H9 (cell line): ENCODE data around the gene EIF1B. TPM values are rescaled to one million over a fixed set of nuclear protein-coding genes. Genes with fewer than 3 reads are reported as not detected.

Experiments
- DNase-seq: peaks from one replicate; pipeline ENCODE4 v3.0.0-alpha.2; 2017
- H2AFZ ChIP-seq: one replicate; pipeline ENCODE4 v1.6.1; 2013; ENCODE audit warnings: mild to moderate bottlenecking, low read length, control low read depth, moderate library complexity
- H2AK5ac ChIP-seq: 2 replicates; pipeline ENCODE4 v1.6.1; 2013; ENCODE audit warnings: low read length, control low read depth, mixed read lengths; ENCODE audit not compliant: insufficient read length
- H2BK120ac ChIP-seq: one replicate; pipeline ENCODE4 v1.6.1; 2013; ENCODE audit warnings: low read depth, mild to moderate bottlenecking, low read length, control low read depth, inconsistent platforms; ENCODE audit not compliant: poor library complexity, severe bottlenecking
- H2BK12ac ChIP-seq: 2 replicates; pipeline ENCODE4 v1.6.1; 2013; ENCODE audit warnings: low read length, control low read depth, mixed read lengths, low read depth; ENCODE audit not compliant: insufficient read length
- H2BK15ac ChIP-seq: 2 replicates; pipeline ENCODE4 v1.6.1; 2013; ENCODE audit warnings: low read depth, low read length, control low read depth
- H2BK20ac ChIP-seq: one replicate; pipeline ENCODE4 v1.6.1; 2013; ENCODE audit warnings: low read depth, mild to moderate bottlenecking, low read length, control low read depth, inconsistent platforms; ENCODE audit not compliant: poor library complexity, severe bottlenecking
- H2BK5ac ChIP-seq: 2 replicates; pipeline ENCODE4 v1.6.1; 2013; ENCODE audit warnings: low read length, control low read depth, mixed read lengths; ENCODE audit not compliant: insufficient read length
- H3K14ac ChIP-seq: 2 replicates; pipeline ENCODE4 v1.6.1; 2013; ENCODE audit warnings: low read length, control low read depth; ENCODE audit not compliant: insufficient read depth
- H3K18ac ChIP-seq: 2 replicates; pipeline ENCODE4 v1.6.1; 2013; ENCODE audit warnings: low read depth, mild to moderate bottlenecking, mixed read lengths, low read length, control low read depth; ENCODE audit not compliant: insufficient read length
- H3K23ac ChIP-seq: 2 replicates; pipeline ENCODE4 v1.6.1; 2013; ENCODE audit warnings: low read length, control low read depth, mixed read lengths, low read depth; ENCODE audit not compliant: insufficient read length
- H3K23me2 ChIP-seq: 2 replicates; pipeline ENCODE4 v1.6.1; 2013; ENCODE audit warnings: low read depth, mild to moderate bottlenecking, mixed read lengths, low read length, control low read depth; ENCODE audit not compliant: insufficient read length, poor library complexity, severe bottlenecking
- H3K27ac ChIP-seq: 2 replicates; pipeline ENCODE4 v1.5.1; 2013; ENCODE audit warnings: low read length, control low read depth, mixed read lengths, low read depth; ENCODE audit not compliant: insufficient read length
- H3K27me3 ChIP-seq: 2 replicates; pipeline ENCODE4 v1.6.1; 2013; ENCODE audit warnings: low read length, control low read depth, inconsistent platforms; ENCODE audit not compliant: insufficient read depth
- H3K4ac ChIP-seq: 2 replicates; pipeline ENCODE4 v1.6.1; 2013; ENCODE audit warnings: low read depth, mild to moderate bottlenecking, control low read depth, inconsistent platforms, low read length, moderate library complexity
- H3K4me1 ChIP-seq: 2 replicates; pipeline ENCODE4 v1.6.1; 2013; ENCODE audit warnings: low read length, control low read depth, inconsistent platforms; ENCODE audit not compliant: insufficient read depth
- H3K4me2 ChIP-seq: 2 replicates; pipeline ENCODE4 v1.6.1; 2013; ENCODE audit warnings: low read length, control low read depth, mixed read lengths; ENCODE audit not compliant: insufficient read length, insufficient read depth
- H3K56ac ChIP-seq: 2 replicates; pipeline ENCODE4 v1.6.1; 2013; ENCODE audit warnings: low read depth, mild to moderate bottlenecking, mixed read lengths, low read length, control low read depth; ENCODE audit not compliant: insufficient read length
- H3K79me1 ChIP-seq: 2 replicates; pipeline ENCODE4 v1.6.1; 2013; ENCODE audit warnings: low read depth, mild to moderate bottlenecking, moderate library complexity, low read length, control low read depth, inconsistent platforms; ENCODE audit not compliant: insufficient read depth, poor library complexity, severe bottlenecking
- H3K79me2 ChIP-seq: 2 replicates; pipeline ENCODE4 v1.6.1; 2013; ENCODE audit warnings: low read length, control low read depth, inconsistent platforms; ENCODE audit not compliant: insufficient read depth
- H3K9ac ChIP-seq: 2 replicates; pipeline ENCODE4 v1.6.1; 2013; ENCODE audit warnings: low read length, control low read depth, mixed read lengths; ENCODE audit not compliant: insufficient read length; ENCODE audit errors: extremely low read depth
- H3K9me3 ChIP-seq: one replicate; pipeline ENCODE4 v1.6.1; 2013; ENCODE audit warnings: low read depth, low read length, inconsistent platforms; ENCODE audit not compliant: control insufficient read depth
- H3T11ph ChIP-seq: one replicate; pipeline ENCODE4 v1.6.1; 2013; ENCODE audit warnings: mild to moderate bottlenecking, low read length, control low read depth, inconsistent platforms
- H4K20me1 ChIP-seq: one replicate; pipeline ENCODE4 v1.6.1; 2013; ENCODE audit not compliant: control insufficient read depth, insufficient read length, insufficient read depth
- H4K5ac ChIP-seq: 2 replicates; pipeline ENCODE4 v1.6.1; 2013; ENCODE audit warnings: low read depth, mild to moderate bottlenecking, mixed read lengths, low read length, control low read depth; ENCODE audit not compliant: insufficient read length
- H4K8ac ChIP-seq: replicated peaks from 2 replicates; pipeline ENCODE4 v1.6.1; 2013; ENCODE audit warnings: low read length, control low read depth, mixed read lengths, low read depth; ENCODE audit not compliant: insufficient read length
- H4K91ac ChIP-seq: 2 replicates; pipeline ENCODE4 v1.6.1; 2013; ENCODE audit warnings: low read depth, mild to moderate bottlenecking, moderate library complexity, mixed read lengths, low read length, control low read depth; ENCODE audit not compliant: insufficient read length
- H3K27ac Mint-ChIP-seq, 3 experiments: 2 replicates in 2 of 3; 3 replicates in 1 of 3; pipeline ENCODE4 v1.8.0; 2020 to 2021; ENCODE audit warnings: mixed read lengths in 3 of 3, mild to moderate bottlenecking in 1 of 3, moderate library complexity in 1 of 3
- H3K27me3 Mint-ChIP-seq: 2 replicates; pipeline ENCODE4 v1.8.0; 2021; ENCODE audit warnings: low read depth, mild to moderate bottlenecking, moderate library complexity, mixed read lengths
- H3K36me3 Mint-ChIP-seq, 3 experiments: 2 replicates in 2 of 3; 3 replicates in 1 of 3; pipeline ENCODE4 v1.8.0; 2020 to 2021; ENCODE audit warnings: low read depth in 3 of 3, mixed read lengths in 3 of 3; ENCODE audit not compliant: insufficient read depth in 1 of 3
- H3K4me1 Mint-ChIP-seq, 2 experiments: 2 replicates each; pipeline ENCODE4 v1.8.0; 2020; ENCODE audit warnings: mixed read lengths in 2 of 2
- H3K4me3 Mint-ChIP-seq, 2 experiments: 2 replicates in 1 of 2; 3 replicates in 1 of 2; pipeline ENCODE4 v1.8.0; 2020 to 2021; ENCODE audit warnings: mild to moderate bottlenecking in 2 of 2, mixed read lengths in 2 of 2, moderate library complexity in 1 of 2
- H3K9me3 Mint-ChIP-seq, 2 experiments: 2 replicates in 1 of 2; 3 replicates in 1 of 2; pipeline ENCODE4 v1.8.0; 2020; ENCODE audit warnings: mild to moderate bottlenecking in 2 of 2, mixed read lengths in 2 of 2, moderate library complexity in 1 of 2
- CTCF ChIP-seq: fragments of 200-600 bp; sonication (generic); conservative IDR thresholded peaks from 3 replicates; pipeline ENCODE4 v1.8.0; 2021; ENCODE audit warnings: antibody characterized with exemption, mild to moderate bottlenecking
- WGBS: extraction: QIAGEN DNeasy Blood & Tissue Kit; methylation state at CpG from one replicate; pipeline ENCODE4 v1.1.7; 2013; ENCODE audit warnings: missing lambda C conversion rate, low lambda C conversion rate, mixed read lengths; ENCODE audit not compliant: insufficient read length; ENCODE audit errors: extremely low coverage; 5-methylcytosine and 5-hydroxymethylcytosine counted together
- total RNA-seq: library from RNA; stranded (reverse); gene quantifications from 2 replicates; pipeline ENCODE4 v1.2.1, GENCODE V29; 2021

Gene EIF1B
- total RNA-seq, 1 experiment from 2014 or later, result 133 TPM

- no peak overlapping the region for H3K27ac Mint-ChIP-seq
- Histone ChIP-seq H3K9me3 (no peaks in the 10 kb centered on the region), H3K4me2 (no peak overlapping the region)
Measured at GRCh38 chr3:40299130-40299720, 10.3 kb upstream of the EIF1B start.

More at GRCh38 chr3:40299130-40299720, 10.3 kb upstream of the EIF1B start:
- H2BK12ac ChIP-seq, result no peak overlapping the region
- no peaks in the 10 kb centered on the region for H3K23me2 ChIP-seq
- Mint-ChIP-seq H3K9me3 (peaks cover 0 to 2% of the 10 kb centered on the region in 2 experiments; a peak in 1 of 5 replicates), H3K4me1 (no peaks in the 10 kb centered on the region), H3K36me3 (peaks cover 0 to 6% (median 0%) of the 10 kb centered on the region in 3 experiments; a peak in 1 of 7 replicates), H3K4me3 (no peak overlapping the region), H3K27me3 (no peaks in the 10 kb centered on the region; the same call in 1 of the 2 replicates)
- no peak overlapping the region for H3K18ac ChIP-seq
- no peak overlapping the region for H3K23ac ChIP-seq
- H3K79me2 ChIP-seq, result no peaks in the 10 kb centered on the region
- TF ChIP-seq CTCF, result no peak
- H3K56ac ChIP-seq, result no peak overlapping the region
- no peak overlapping the region for H2BK20ac ChIP-seq
- no peak overlapping the region for H3T11ph ChIP-seq
- no peak overlapping the region for H3K14ac ChIP-seq
- no peak overlapping the region for H2AK5ac ChIP-seq
- H2BK5ac ChIP-seq, result no peak overlapping the region
- no peak overlapping the region for H3K9ac ChIP-seq
- H3K79me1 ChIP-seq, result no peaks in the 10 kb centered on the region
- no peaks in the 10 kb centered on the region for H3K27me3 ChIP-seq
- H3K4ac ChIP-seq, result no peak overlapping the region
- no peak overlapping the region for H2BK120ac ChIP-seq
- no peak overlapping the region for H2BK15ac ChIP-seq
- no peak overlapping the region for H2AFZ ChIP-seq
- H4K91ac ChIP-seq, result no peak overlapping the region
- H3K27ac ChIP-seq, result no peak overlapping the region
- 0 out of 2 replicates have a peak, but pooled peaks cover 2% of the 10 kb centered on the region for H3K4me1 ChIP-seq
- no peak for DNase-seq
- no peak overlapping the region for H4K8ac ChIP-seq
- no peak overlapping the region for H4K5ac ChIP-seq
- H4K20me1 ChIP-seq, result no peaks in the 10 kb centered on the region
- no CpG with 5 or more reads among the region's 5 CpGs for WGBS
